ENCODE results near the gene ATG4C. TPM values are rescaled to one million over a fixed set of nuclear protein-coding genes. Genes with fewer than 3 reads are reported as not detected.

The ATG4C gene
- total and polyA plus RNA-seq, 2 donors (not counting 3 experiments of a cell fraction or from before 2014, with no cell fraction given), result 2.8 to 11.8 TPM

- Histone ChIP-seq H3K9me1 (replicated peaks; ENCODE audit: control insufficient read depth, extremely low read depth, insufficient read depth, low read length) (no peaks in the 10 kb centered on the region), H3K4me2 (ENCODE audit: insufficient read depth, low read length) (no peak overlapping the region), H3K27ac (ENCODE audit: insufficient read depth, low read depth, low read length) (no peak overlapping the region), H3K79me2 (ENCODE audit: control insufficient read depth, insufficient read depth, low read length) (no peaks in the 10 kb centered on the region), H2AFZ (ENCODE audit: low read depth, low read length) (no peak overlapping the region), H3K9ac (replicated peaks; ENCODE audit: extremely low read depth, insufficient read depth, low read length) (no peak overlapping the region), H3K4me1 (ENCODE audit: control insufficient read depth, extremely low read depth, insufficient read depth, low read length) (no peaks in the 10 kb centered on the region), H4K20me1 (replicated peaks; ENCODE audit: control insufficient read depth, extremely low read depth, insufficient read depth, low read length) (no peaks in the 10 kb centered on the region), H3K9me3 (replicated peaks; ENCODE audit: control insufficient read depth, insufficient read depth, low read length) (no peaks in the 10 kb centered on the region), H3K36me3 (ENCODE audit: control insufficient read depth in 2 of 2, extremely low read depth in 1 of 2, insufficient read depth in 2 of 2, low read length in 2 of 2) (no peaks in the 10 kb centered on the region), H3K4me3 (replicated peaks in 1 of 3; ENCODE audit: insufficient read depth in 1 of 3, low read depth in 1 of 3, low read length in 3 of 3) (no peak overlapping the region), H3K27me3 (ENCODE audit: control insufficient read depth in 2 of 2, insufficient read depth in 2 of 2, low read length in 2 of 2) (no peaks in the 10 kb centered on the region)
- no peak for FAIRE-seq
- no TSS peak for BruUV-seq (replicated peaks)
- dilution Hi-C loops (cut with MboI; ENCODE audit: extremely low pct_ligation_motif_present, low sequenced_read_pairs), result no loop called here
- TF ChIP-seq GATA2 (IDR thresholded peaks at IDR 0.05; ENCODE audit: insufficient read depth, insufficient read length, low read depth, low read length), result no peak
- TF ChIP-seq POLR2A (IDR thresholded peaks at IDR 0.05; ENCODE audit: low read depth, low read length), result no peak
- TF ChIP-seq FOS (IDR thresholded peaks at IDR 0.05; ENCODE audit: borderline replicate concordance, insufficient read depth, low read length), result no peak
- no peak for TF ChIP-seq EZH2 (IDR thresholded peaks at IDR 0.05; ENCODE audit: borderline replicate concordance, low read depth, low read length, severe bottlenecking)
- TF ChIP-seq CTCF (IDR thresholded peaks at IDR 0.05; ENCODE audit: extremely low read depth in 1 of 2, insufficient read depth in 1 of 2, low read depth in 1 of 2, low read length in 2 of 2), result no peak
- TF ChIP-seq MYC (IDR thresholded peaks at IDR 0.05; ENCODE audit: low read depth, low read length), result no peak
- no peak for TF ChIP-seq JUN (IDR thresholded peaks at IDR 0.05; ENCODE audit: borderline replicate concordance, insufficient read depth, insufficient read length, low read depth)
- no peak for TF ChIP-seq POLR2AphosphoS5 (IDR thresholded peaks at IDR 0.05; ENCODE audit: insufficient read depth, low read depth, low read length)
- TF ChIP-seq MAX (IDR thresholded peaks at IDR 0.05; ENCODE audit: insufficient read depth, insufficient read length), result no peak
- ChIA-PET CTCF (interaction anchor here (1.7 kb wide), 1 partner anchor 28 kb away, joined by 7 read pairs; no protein-coding TSS in a partner anchor), POLR2A (no interaction called here)
- DNase-seq (ENCODE audit: low read depth, low spot score), result no peak
- intact Hi-C loops (cut with micrococcal nuclease), result no loop called here
Observed at GRCh38 chr1:62870148-62870547, 86.2 kb downstream of the ATG4C start.
